ENCODE data around the gene ANKDD1A.

ANKDD1A gene

DNA sequence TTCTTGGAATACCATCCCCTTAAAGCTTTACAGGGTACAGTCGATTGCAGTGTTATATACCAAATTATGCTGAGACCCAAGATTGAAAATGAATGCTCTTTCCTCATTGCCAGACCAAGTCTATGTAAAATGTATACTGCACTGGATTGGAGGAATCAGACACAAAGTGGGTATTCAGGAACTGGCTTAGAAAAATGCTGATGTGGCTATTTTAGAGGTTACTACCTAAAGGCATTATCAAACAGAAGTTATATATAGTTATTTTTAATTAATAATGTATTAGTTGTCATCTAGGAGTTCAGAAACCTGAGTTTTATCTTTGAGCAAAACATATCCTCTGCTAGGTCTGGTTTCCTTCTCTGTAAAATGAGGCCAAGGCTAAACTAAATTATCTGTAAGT lies 81.6 kb downstream of the ANKDD1A start:
- Histone ChIP-seq H3K27ac (ENCODE audit: low read depth, low read length) (no peak overlapping the region), H3K27me3 (ENCODE audit: control insufficient read depth, insufficient read depth, low read length) (no peaks in the 10 kb centered on the region), H3K36me3 (ENCODE audit: control insufficient read depth, insufficient read depth, low read length) (no peaks in the 10 kb centered on the region), H3K4me3 (ENCODE audit: low read depth, low read length) (no peak overlapping the region), H3K4me1 (ENCODE audit: control insufficient read depth, insufficient read depth, low read length) (no peaks in the 10 kb centered on the region), H3K9me3 (ENCODE audit: control insufficient read depth, insufficient read depth, low read depth, low read length) (no peaks in the 10 kb centered on the region), H3K9ac (ENCODE audit: low read length) (no peak overlapping the region)

DNA sequence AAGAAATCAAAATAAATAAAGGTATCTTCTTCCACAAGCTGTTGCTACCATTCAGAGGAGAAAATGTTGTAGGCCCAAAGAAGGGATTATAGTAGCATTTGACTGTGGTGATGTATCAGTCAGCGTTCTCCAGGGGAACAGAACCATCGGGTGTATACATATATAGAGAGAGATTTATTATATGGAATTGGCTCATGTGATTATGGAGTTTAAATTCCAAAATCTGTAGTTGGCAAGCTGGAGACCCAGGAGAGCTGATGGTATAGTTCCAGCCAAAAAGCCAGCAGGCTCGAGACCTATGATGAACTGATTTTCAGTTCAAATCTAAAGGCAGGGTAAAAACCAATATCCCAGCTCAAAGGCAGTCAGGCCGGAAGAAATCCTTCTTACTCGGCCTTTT lies 85.4 kb downstream of the ANKDD1A start:
- no peak overlapping the region for H3K9ac ChIP-seq (ENCODE audit: low read length)
- no peaks in the 10 kb centered on the region for H3K4me1 ChIP-seq (ENCODE audit: control insufficient read depth, insufficient read depth, low read length)
- H3K9me3 ChIP-seq (ENCODE audit: control insufficient read depth, insufficient read depth, low read depth, low read length): no peaks in the 10 kb centered on the region
- H3K4me3 ChIP-seq (ENCODE audit: low read depth, low read length): no peak overlapping the region
- no peaks in the 10 kb centered on the region for H3K27me3 ChIP-seq (ENCODE audit: control insufficient read depth, insufficient read depth, low read length)
- H3K27ac ChIP-seq (ENCODE audit: low read depth, low read length): no peak overlapping the region
- H3K36me3 ChIP-seq (ENCODE audit: control insufficient read depth, insufficient read depth, low read length): no peaks in the 10 kb centered on the region; the same call in 1 of the 2 replicates

DNA sequence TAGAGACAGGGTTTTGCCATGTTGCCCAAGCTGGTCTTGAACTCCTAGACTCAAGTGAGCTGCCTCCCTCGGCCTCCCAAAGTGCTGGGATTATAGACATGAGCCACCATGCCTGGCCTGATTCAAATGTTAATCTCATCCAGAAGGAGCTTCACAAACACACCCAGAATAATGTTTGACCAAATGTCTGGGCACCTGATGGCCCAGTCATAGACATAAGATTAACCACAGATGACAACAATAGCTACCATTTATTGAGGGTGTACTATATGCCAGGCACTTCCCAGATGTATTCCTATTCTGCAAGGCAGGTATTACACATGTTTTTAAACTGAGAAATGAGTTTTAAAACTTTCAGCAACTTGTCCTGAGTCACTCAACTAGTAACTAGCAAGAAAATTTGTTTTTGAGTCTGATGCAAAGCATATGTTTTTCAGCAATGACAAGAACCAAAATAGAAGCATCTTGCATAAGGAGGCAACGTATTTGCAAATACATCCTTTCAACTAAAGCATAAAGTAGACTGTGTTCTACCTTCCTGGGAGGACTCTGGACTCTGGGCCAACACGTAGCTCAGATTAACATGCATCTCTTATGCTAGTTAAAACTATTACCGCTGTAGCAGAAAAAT lies 86.2 kb downstream of the ANKDD1A start:
- Histone ChIP-seq H3K9me3 (ENCODE audit: control insufficient read depth, insufficient read depth, low read depth, low read length) (no peaks in the 10 kb centered on the region), H3K27ac (ENCODE audit: low read depth, low read length) (no peak overlapping the region), H3K27me3 (ENCODE audit: control insufficient read depth, insufficient read depth, low read length) (no peaks in the 10 kb centered on the region), H3K4me1 (ENCODE audit: control insufficient read depth, insufficient read depth, low read length) (no peaks in the 10 kb centered on the region), H3K4me3 (ENCODE audit: low read depth, low read length) (no peak overlapping the region), H3K36me3 (ENCODE audit: control insufficient read depth, insufficient read depth, low read length) (peaks cover 5% of the 10 kb centered on the region), H3K9ac (ENCODE audit: low read length) (no peak overlapping the region)

DNA sequence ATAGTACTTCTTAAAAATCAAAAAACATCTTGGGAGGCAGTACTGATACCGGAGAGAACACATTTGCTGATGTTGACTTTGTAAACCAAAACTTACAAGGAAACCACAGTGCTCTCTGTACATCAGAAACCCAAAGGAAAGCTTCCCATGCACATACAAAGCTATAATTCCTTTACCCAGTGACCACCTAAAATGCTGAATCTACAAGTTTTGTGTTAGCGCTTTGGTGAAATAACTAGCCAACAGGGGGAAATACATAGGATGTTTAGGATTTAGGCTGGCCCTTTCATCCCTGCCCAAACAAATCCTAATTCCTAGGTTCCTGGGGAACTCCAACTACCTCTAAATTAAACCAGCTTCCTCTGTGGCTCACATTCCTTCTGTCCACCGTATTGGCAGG lies 93.3 kb downstream of the ANKDD1A start:
- Histone ChIP-seq H3K9me3 (ENCODE audit: control insufficient read depth, insufficient read depth, low read depth, low read length) (no peaks in the 10 kb centered on the region), H3K36me3 (ENCODE audit: control insufficient read depth, insufficient read depth, low read length) (peaks cover 24% of the 10 kb centered on the region), H3K27me3 (ENCODE audit: control insufficient read depth, insufficient read depth, low read length) (no peaks in the 10 kb centered on the region), H3K4me3 (ENCODE audit: low read depth, low read length) (no peak overlapping the region), H3K9ac (ENCODE audit: low read length) (no peak overlapping the region), H3K4me1 (ENCODE audit: control insufficient read depth, insufficient read depth, low read length) (no peaks in the 10 kb centered on the region), H3K27ac (ENCODE audit: low read depth, low read length) (no peak overlapping the region)

DNA sequence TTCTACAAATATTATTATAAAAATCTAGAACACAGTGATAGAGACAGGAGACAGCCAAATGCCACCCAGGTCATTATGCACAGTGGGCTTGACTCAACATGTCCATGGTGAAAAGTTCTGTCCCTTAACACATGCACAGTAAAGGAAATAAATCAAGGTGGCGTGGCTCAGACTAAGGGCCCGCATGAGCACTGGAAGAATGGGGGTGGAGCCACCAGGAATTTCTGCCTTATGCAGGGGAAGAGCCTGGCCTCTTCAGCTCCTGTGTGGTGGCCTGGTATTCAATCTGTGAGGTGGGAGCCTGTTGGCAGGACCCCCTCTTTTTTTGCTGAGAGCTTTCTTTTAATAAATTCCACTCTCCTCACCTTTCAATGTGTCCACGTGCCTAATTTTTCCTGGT lies 95.2 kb downstream of the ANKDD1A start:
- H3K36me3 ChIP-seq (ENCODE audit: control insufficient read depth, insufficient read depth, low read length): peaks cover 34% of the 10 kb centered on the region
- H3K27ac ChIP-seq (ENCODE audit: low read depth, low read length): no peak overlapping the region
- no peaks in the 10 kb centered on the region for H3K4me1 ChIP-seq (ENCODE audit: control insufficient read depth, insufficient read depth, low read length)
- no peaks in the 10 kb centered on the region for H3K9me3 ChIP-seq (ENCODE audit: control insufficient read depth, insufficient read depth, low read depth, low read length)
- no peak overlapping the region for H3K9ac ChIP-seq (ENCODE audit: low read length)
- H3K27me3 ChIP-seq (ENCODE audit: control insufficient read depth, insufficient read depth, low read length): no peaks in the 10 kb centered on the region
- H3K4me3 ChIP-seq (ENCODE audit: low read depth, low read length): no peak overlapping the region
